GM18505 (cell line): ENCODE data around the gene POMT2.

Source experiments
- ATAC-seq: cut with Tn5 transposase; IDR thresholded peaks from one replicate; pipeline ENCODE4 v1.9.1; 2021; ENCODE audit not compliant: unreplicated experiment
- POLR2A ChIP-seq: IDR thresholded peaks from 4 replicates; pipeline ENCODE4 v1.6.1; 2011; ENCODE audit warnings: borderline replicate concordance; ENCODE audit not compliant: insufficient read depth, insufficient read length; ENCODE audit errors: extremely low read depth

POMT2 gene

DNA sequence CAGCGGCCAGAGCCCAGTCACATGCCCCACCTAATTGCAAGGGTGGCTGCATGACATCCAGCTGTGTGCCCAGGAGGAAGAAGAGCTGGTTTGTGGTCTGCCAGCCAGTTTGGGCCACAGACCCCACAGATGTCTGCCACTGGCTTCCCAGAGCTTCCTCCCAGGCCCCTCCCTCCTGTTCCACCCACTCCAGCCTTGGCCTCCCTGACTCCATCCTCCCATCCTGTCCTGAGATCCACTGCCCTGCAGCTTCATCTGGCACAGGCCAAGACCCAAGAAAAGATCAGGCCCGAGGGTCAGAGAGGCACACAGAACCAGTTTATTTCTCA lies 55.5 kb downstream of the POMT2 start:
- TF ChIP-seq POLR2A = no peak
- ATAC-seq = no peak

- TF ChIP-seq POLR2A = no peak
- no peak for ATAC-seq
Observed at GRCh38 chr14:77264466-77265186, 56.1 kb downstream of the POMT2 start.

DNA sequence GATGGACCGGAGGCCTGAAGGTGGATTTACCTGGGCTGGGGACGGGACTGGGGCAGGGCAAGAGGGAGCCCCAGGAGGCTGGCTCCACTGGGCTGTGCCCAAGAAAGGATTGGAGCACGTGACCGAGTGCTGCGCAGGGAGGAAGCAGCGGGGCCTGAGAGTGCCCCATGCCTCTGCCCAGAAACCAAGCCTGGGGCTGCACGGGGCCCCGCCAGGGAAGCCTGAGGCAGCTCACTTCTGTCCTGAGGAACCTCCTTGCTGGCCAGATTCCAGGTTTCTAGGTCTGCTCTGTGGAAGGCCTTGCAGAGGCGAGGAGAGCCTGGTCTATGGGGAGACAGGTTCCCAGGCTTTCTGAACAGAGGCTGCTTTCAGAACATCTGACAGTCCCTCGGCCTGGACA lies 60.1 kb downstream of the POMT2 start:
- no peak for TF ChIP-seq POLR2A
- no peak for ATAC-seq

- ATAC-seq = no peak
- no peak for TF ChIP-seq POLR2A
Observed at GRCh38 chr14:77260199-77260598, 60.5 kb downstream of the POMT2 start.

DNA sequence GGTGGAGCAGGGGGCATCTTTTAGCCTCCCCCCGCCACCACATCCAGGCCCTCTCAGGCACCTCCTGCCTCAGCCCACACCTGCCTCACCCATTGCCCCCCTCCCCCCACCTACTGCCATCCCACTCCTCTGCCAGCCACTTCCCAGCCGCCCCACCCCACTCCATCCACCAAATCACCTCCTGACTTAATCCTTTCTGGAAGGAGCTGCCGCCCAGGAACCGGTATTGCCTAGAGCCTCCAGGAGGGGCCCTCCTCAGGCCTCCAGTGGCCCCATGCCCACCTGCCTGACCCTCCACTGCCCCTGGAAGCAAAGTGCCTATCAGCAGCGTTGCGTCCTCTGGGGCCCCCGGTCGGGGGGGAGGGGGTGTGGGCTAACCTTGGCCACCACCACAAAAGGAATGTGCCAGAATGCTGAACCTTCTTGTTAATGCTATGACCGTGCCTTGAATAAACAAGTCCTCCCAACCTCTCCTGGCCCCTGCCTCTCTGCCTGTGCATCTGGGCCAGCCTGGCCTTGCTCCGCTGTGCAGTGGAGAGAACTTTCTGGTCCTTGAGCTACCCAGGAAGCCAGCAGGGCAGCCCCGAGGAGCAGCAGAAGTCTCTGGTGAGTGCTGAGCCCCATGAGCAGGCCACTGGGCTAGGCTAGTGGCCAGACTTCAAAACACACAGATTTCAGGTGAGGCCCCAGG lies 61.5 kb downstream of the POMT2 start:
- no peak for TF ChIP-seq POLR2A
- ATAC-seq = no peak

DNA sequence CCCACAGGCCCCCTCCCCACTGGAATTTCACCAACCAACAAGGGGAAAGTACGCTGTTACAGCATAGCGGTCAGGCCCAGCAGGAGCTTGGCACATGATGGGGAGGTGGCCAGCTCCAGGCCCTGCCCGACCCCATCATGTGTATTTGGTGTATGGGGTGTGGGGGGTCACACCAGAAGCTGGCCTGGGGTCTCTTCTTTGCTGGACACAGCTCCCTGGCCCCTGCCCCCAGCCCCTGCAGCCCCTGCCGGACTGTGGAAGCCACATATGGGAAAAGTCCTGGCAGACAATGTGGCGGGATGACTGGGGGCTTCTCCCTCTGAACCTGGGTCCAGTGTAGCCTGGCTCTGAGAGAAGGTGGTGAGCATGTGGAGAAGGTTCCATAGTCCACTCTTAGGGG lies 62.1 kb downstream of the POMT2 start:
- no peak for ATAC-seq

GRCh38 chr14:77257700-77258099 lies 63.0 kb downstream of the POMT2 start:
- ATAC-seq = no peak
- no peak for TF ChIP-seq POLR2A

More for the DNA sequence above, 62.1 kb downstream of the POMT2 start:
- no peak for TF ChIP-seq POLR2A

DNA sequence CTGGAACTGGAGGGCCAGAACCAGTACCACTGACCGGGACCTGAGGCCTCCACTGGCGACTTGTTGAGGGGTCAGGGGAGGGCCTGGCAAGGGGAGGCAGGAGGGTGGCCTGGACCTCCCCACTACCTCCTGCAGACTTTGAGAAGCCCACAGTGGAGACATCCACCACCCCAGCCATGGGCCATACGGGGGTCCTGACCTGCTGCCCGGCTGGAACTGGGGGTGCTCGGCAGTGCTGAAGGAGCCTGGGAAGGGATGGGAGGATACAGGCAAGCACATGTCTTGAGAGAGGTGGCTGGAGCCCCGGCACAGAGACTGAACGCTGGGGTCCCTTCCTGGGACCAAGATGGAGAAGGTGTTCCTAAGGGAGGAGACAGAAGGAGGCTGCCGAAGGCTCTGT lies 64.0 kb downstream of the POMT2 start:
- ATAC-seq = no peak

DNA sequence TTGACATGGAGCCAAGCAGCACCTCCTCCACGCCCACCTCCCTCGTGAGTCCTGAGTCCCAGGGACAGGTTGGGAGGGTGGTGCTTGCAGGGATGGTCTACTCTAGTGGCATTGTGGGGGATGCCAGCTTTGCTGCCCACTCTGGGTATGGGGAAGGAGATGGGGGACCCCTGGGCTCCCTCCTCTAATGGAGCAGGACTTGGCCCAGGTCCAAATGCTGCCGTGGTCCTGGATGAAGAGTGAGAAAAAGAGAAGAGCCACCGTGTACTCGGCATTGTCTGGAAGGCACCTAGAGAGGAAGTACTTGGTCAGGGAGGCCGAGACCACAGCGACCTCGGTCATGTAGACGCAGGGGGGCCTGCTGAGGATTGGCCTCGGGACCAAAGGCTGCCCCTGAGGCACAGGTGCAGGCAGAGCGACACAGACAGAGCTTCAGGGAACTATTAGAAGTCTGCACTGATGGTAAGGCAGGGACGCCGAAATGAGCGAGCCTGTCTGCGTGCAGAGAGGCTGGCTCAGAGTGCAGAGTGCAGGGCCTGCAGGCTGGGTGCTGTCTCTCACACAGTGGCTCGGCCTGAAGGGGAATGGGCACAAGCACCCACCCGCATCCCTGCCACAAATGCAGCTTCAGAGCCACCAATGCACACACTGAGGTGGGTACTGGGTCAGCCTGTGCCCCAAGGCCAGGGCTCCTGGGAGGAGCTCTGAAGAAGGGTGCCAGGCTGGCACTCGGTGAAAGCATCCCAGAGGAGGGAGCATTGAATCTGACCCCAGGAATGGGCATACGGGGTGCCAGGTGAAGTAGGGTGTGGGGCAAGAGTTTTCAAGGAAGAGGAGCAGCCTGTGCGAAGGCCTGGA lies 67.1 kb downstream of the POMT2 start:
- ATAC-seq = no peak
- no peak for TF ChIP-seq POLR2A

More for the DNA sequence above, 64.0 kb downstream of the POMT2 start:
- no peak for TF ChIP-seq POLR2A

GRCh38 chr14:77251870-77252269 lies 68.8 kb downstream of the POMT2 start:
- no peak for TF ChIP-seq POLR2A
- no peak for ATAC-seq

- ATAC-seq = no peak
- no peak for TF ChIP-seq POLR2A
Observed at GRCh38 chr14:77250927-77251326, 69.8 kb downstream of the POMT2 start.

DNA sequence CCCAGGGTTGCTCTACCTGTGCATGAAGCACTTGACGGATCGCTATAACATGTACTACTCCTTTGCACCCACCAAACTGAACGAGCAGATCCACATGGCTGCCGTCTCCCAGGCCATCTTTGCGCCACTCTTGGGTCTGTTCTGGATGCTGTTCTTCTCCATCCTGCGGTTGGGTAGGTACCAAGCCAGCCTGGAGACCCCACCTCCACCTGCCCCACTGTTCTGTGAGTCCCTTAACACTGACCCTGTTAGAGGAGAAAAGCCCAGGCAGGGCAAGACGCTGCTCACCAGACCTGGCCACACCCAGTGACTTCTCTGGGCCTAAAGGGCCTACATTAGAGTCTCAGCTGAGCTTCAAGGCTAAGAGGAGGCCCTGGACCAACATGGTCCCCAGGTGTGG lies 71.4 kb downstream of the POMT2 start:
- ATAC-seq = no peak
- no peak for TF ChIP-seq POLR2A

DNA sequence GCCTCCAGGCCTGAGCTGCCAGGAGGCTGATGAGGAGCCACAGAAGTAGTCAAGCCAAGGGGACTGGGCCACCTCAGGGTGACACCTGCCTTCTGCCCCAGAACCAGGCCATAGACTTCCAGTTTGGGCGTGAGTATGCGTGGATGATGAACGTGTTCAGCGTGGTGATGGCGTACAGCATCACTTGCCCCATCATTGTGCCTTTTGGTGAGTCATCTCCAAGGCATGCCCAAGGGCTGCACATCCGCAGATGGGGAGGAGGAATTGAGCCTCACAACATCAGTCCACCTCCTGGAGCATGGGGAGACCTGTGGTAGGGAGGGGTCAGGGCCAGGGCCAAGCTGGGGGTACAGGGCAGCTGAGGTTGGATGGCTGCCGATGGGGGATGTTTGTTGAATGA lies 72.0 kb downstream of the POMT2 start:
- TF ChIP-seq POLR2A = no peak
- ATAC-seq = no peak
